A673 (cell line): ENCODE results near the gene CCM2.

ENCODE experiments used
- CTCF ChIP-seq: fragments of 300-800, 200-600 bp; sonication (generic); conservative IDR thresholded peaks from 2 replicates; pipeline ENCODE4 v1.5.1; 2017; ENCODE audit warnings: low read depth, mild to moderate bottlenecking, antibody characterized with exemption, low read length, moderate library complexity, mixed read lengths
- EZH2 ChIP-seq: fragments of 200-600 bp; sonication (generic); IDR thresholded peaks from 2 replicates; pipeline ENCODE4 v1.6.1; 2017; ENCODE audit warnings: borderline replicate concordance, low read depth, mild to moderate bottlenecking, mixed read lengths, antibody characterized with exemption, low read length; ENCODE audit not compliant: poor library complexity, severe bottlenecking

GRCh38 chr7:45007571-45008328 is 7.7 kb downstream of the CCM2 start:
- no peak for TF ChIP-seq CTCF
- TF ChIP-seq EZH2: no peak
